Gastrocnemius medialis (tissue), 4 donors: ENCODE data around the gene WNT8A.

Experiments used
- POLR2A ChIP-seq, 2 donors: fragments of 450-650 bp; IDR thresholded peaks; one replicate each; pipeline ENCODE4 v1.6.1; 2017; ENCODE audit warnings: antibody characterized with exemption in 2 of 2, mild to moderate bottlenecking in 2 of 2, moderate library complexity in 2 of 2
- TF ChIP-seq, protein P1 (sequence below), 5 experiments: fragments of 450-650 bp in 3 of 5; fragments of 200-600 bp in 2 of 5; sonication (generic) in 2 of 5; IDR thresholded peaks in 4 of 5; conservative IDR thresholded peaks in 1 of 5; 1 replicate in 4 of 5; 2 replicates in 1 of 5; pipeline ENCODE4 v1.5.1; 2016 to 2019; ENCODE audit warnings: antibody characterized with exemption in 5 of 5, mild to moderate bottlenecking in 3 of 5, moderate library complexity in 3 of 5

DNA sequence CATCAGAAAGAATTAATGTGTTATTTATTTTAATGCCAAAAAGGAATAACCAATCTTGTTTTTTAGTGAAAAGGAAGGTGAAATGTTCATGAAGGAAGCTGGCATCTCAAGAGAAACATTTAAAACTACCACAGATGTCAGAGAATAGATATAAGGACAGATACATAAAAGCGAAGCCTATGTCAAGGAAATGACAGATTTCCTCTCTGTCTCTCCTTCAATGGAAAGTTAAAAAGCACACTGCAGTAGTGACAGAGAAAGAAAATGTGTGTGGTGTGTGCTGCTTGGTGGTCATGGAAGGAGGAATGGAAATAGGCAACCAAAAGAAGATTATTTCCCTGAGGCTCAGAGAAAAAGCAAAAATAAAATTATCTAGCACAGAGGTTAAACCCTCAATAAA lies 9.2 kb downstream of the WNT8A start:
- no peak for TF ChIP-seq POLR2A (IDR thresholded peaks at IDR 0.05)
- TF ChIP-seq, protein P1, sequence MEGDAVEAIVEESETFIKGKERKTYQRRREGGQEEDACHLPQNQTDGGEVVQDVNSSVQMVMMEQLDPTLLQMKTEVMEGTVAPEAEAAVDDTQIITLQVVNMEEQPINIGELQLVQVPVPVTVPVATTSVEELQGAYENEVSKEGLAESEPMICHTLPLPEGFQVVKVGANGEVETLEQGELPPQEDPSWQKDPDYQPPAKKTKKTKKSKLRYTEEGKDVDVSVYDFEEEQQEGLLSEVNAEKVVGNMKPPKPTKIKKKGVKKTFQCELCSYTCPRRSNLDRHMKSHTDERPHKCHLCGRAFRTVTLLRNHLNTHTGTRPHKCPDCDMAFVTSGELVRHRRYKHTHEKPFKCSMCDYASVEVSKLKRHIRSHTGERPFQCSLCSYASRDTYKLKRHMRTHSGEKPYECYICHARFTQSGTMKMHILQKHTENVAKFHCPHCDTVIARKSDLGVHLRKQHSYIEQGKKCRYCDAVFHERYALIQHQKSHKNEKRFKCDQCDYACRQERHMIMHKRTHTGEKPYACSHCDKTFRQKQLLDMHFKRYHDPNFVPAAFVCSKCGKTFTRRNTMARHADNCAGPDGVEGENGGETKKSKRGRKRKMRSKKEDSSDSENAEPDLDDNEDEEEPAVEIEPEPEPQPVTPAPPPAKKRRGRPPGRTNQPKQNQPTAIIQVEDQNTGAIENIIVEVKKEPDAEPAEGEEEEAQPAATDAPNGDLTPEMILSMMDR (IDR thresholded peaks at IDR 0.05 in 4 of 5, conservative IDR thresholded peaks at IDR 0.05 in 1 of 5): no peak
